Activated CD8-positive, alpha-beta memory T cell treated with anti-CD3 and anti-CD28 coated beads for 48 hours (primary cell): ENCODE results near the gene ELANE.
A peak's percentile ranks its signal among the peaks of the same experiment; 100 is the strongest.

Experiments
- DNase-seq, 3 experiments: peaks; one replicate each; pipeline ENCODE4 v3.0.0-alpha.2; 2020; ENCODE audit warnings: low read depth in 2 of 3, low spot score in 2 of 3

ELANE gene

DNA sequence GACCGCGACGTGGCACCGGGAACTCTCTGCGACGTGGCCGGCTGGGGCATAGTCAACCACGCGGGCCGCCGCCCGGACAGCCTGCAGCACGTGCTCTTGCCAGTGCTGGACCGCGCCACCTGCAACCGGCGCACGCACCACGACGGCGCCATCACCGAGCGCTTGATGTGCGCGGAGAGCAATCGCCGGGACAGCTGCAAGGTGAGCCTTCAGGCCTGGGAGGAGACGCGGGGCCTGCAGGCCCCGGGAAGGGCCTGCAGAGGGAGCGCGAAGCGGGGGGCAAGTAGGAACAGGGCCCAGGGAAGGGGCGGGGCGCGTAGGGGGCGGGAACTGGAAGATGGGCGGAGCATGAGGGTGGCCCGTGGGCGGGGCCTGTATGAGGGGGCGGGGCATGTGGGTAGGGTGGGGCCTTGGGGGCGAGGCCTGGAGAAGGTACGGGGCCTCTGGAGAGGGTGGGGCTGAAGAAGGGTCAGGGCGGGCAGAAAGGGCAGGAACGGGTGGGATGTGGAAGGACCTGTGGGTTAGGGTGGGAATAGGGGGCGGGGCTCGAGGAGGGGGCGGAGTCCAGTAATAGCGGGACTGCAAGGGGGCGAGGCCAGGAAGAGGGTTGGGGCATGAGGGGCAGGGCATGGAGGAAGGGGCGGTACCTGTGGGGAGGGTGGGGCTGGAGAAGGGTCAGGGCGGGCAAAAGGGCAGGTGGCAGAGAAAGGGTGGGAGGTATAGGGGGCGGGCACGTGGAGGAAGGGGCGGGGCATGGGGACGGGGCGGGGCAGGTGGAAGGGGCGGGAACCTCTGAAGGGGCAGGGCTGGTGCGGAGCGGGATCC, 9.9 kb downstream of the ELANE start:
- peak; percentile 35 to 72 (median 66) for DNase-seq

DNA sequence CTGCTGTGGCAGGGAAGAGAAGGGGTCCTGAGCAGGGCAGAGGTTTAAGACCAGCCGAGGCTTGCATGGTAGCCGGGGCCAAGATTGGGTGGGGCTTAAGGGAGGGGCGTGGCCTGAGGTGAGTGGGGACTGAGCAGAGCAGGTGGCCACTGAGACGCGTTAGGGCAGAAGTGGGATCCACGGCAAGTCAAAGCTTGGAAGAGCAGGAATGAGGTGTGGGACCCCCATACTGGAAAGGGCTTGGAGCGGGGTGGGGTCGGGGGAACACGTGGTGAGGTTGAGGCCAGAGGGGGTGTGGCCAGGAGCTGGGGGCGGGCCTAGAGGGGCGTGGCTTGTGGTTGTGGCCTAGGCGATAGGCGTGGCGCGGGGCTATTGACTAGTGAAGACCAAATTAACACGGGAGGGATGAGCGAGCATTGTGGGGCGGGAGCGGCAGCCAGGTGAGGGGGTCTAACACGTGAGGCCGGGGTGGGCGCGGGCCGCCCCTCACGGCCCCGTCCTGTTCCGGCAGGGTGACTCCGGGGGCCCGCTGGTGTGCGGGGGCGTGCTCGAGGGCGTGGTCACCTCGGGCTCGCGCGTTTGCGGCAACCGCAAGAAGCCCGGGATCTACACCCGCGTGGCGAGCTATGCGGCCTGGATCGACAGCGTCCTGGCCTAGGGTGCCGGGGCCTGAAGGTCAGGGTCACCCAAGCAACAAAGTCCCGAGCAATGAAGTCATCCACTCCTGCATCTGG, 10.6 kb downstream of the ELANE start:
- peak; percentile 25 to 63 (median 49) for DNase-seq

DNA sequence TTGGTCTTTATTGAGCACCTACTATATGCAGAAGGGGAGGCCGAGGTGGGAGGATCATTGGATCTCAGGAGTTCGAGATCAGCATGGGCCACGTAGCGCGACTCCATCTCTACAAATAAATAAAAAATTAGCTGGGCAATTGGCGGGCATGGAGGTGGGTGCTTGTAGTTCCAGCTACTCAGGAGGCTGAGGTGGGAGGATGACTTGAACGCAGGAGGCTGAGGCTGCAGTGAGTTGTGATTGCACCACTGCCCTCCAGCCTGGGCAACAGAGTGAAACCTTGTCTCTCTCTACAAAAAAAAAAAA, 11.2 kb downstream of the ELANE start:
- DNase-seq: no peak

DNA sequence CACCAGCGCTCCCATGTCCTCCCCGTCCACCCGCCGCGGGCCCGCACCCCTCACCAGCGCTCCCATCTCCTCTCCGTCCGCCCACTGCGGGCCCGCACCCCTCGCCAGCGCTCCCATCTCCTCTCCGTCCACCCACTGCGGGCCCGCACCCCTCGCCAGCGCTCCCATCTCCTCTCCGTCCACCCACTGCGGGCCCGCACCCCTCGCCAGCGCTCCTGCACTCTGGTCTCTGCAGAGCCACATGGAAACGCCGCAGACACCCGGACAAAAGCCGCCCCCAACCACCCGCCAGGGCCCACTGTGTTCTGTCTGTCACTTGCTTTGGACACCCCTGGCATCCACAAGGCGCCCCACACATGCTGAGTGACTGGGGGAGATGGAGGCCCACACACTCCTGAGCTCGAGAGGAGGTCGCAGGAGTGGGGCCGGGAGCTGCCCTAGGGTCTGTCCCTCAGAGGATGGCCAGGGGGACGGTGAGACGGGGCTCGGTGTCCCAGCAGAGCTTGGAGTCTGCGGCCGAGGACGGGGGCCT, 14.7 kb downstream of the ELANE start:
- DNase-seq: no peak

DNA sequence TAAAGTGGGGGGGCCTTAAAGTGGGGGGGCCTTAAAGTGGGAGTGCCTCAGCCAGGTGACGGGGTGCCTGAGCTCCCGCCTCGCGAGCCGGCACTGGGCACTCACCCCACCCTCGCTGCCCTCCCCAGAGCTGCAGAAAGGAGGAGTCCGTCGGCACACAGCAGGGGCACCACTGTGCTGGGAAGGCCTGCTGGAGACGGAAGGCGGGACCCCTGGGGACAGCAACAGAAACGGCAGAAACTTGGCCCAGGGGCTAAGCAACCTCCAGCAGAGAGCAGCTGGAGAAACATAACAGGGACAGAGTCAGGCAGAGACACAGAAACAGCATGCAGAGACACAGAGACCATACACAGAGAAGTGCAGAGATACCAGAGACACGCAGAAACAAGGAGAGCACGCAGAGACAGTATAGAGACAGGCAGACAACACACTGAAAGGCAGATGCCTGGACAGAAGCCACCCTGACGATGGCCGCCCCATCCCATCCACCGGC, 15.2 kb downstream of the ELANE start:
- DNase-seq: no peak

DNA sequence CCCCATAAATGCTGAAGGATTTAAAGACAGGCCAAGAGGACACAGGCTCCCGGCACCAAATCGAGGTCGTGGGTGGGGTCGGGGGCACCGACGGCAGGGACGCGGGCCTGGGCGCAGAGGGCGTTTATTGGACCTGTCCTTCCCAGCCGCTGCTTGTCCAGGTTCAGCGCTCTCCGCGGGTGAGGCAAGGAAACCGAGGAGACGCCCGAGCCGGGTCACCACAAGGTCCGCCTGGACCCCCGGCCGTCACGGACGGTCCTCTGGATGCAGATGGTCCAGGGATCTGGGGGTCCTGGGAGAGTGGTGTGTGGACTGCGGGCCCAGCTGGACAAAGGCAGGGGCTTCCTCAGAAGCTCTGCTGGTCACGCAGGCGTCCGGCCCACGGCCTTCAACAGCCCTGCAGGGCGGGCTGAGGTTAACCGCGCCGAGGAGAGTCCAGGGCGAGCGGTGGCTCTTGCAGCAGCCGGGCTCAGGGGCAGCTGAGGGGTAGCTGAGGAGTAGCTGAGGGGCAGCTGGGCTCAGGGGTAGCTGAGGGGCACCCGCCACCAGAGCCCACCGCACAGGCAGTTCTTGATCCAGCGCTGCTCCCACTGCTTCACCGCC, 15.9 kb downstream of the ELANE start:
- no peak for DNase-seq

DNA sequence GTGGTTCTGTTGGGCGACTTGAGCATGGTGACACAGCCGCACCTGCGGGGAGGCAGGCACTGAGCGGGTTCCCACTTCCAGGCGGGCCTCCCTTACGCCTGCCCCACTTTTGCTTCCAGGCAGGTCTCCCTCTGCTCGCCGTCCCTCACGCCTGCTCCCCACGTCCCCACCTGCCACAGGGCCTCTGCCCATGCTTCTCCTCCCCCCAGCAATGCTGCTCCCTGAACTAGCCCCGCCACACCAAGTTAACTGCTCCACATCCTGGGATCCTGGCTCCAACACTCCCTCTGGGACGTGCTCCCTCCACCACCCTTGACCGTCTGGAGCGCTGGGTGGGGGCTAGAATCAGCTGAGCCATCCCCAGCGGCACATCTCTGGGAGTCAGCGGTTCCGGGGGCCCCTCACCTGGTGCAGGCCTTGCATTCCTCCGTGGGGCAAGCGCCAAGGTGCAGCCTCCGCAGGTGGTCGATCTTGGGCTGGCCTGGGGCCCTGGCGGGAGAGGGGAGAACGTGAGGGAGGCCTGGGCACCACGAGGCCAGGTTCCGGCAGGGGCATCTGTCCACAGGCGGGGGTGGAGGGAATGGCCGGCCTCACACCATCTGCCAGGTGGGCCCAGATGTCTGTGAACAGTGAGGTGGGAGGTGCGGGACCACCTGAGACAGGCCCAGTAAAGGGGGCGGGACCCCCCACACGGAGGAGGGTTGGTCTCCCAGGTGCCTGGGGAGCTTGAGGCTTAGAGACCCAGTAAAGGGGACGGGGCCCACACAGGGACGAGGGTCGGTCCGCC, 16.5 kb downstream of the ELANE start:
- DNase-seq: no peak

DNA sequence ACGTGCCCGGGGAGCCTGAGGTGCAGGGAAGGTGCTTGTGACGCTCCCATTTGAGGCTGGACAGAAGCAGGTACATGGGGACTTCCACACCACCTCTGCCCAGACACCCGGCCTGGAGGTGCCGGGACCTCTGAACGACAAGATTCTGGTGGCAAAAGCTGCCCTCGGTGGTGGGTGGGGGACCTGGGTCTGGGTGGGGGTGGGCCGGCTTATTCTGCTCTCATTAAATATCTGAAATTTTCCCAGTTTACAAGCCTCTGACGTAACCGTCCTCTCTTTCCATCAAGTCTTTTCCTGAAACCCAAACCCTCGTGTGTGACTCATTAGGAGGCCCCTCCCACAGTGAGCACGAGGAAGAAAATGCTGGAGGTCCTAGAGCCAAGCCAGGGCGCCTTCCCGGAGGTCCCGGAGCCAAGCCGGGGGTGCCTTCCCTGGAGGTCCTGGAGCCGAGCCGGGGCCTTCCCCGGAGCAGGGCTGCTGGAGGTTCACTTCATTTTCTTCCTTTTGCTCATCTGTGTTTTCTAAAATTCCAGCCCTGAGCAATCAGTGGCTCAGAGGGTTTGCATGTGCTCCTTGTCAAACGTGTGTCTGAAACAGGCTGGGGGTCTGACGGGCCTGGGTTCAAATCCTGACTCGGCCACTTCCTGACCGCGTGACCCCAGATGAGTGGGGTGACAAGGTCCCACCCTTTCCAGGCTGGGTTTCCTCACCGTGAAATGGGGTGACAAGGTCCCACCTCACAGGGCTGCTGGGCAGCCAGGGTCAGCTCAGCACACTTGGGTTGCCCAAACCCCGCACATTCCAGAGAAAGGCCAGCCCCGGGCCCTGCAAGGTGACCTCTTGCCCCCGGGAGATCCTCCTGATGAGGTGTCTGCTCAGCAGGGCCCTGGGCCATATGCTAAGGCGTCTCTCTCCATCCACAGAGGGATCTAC, 17.4 kb downstream of the ELANE start:
- no peak for DNase-seq

DNA sequence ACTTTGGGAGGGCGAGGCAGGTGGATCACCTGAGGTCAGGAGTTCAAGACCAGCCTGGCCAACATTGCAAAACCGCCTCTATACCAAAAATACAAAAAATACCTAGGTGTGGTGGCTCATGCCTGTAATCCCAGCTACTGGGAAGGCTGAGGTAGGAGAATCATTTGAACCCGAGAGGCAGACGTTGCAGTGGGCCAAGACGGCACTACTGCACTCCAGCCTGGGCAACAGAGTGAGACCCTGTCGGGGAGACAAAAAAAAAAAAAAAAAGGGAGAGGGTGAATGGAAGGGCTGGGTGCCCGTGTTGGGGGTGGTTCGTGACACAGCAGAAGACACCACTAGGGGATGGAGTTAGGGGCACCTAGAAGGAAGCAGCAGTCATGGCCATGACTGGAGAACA, 18.2 kb downstream of the ELANE start:
- DNase-seq: no peak

DNA sequence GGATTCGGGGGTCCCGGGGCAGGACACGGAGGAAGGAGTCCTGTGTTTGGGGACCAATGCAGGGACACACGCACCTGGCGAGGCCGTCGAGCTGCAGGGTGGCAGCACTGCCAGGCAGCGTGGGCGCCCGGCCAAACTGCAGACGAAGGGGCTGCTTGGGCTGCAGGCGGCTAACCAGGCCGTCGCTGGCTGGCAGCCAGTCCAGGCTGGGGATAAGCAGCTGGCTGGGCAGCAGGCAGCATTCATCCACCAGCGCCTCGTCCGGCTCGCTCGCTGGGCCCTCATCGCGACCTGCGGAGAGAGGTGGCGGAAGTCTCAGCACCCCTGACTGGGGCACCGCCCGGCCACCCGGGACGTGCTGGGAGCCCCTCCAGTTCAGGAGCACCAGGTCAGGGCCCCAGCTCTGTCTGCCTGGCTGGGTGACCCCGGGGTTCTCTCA, 18.9 kb downstream of the ELANE start:
- no peak for DNase-seq

DNA sequence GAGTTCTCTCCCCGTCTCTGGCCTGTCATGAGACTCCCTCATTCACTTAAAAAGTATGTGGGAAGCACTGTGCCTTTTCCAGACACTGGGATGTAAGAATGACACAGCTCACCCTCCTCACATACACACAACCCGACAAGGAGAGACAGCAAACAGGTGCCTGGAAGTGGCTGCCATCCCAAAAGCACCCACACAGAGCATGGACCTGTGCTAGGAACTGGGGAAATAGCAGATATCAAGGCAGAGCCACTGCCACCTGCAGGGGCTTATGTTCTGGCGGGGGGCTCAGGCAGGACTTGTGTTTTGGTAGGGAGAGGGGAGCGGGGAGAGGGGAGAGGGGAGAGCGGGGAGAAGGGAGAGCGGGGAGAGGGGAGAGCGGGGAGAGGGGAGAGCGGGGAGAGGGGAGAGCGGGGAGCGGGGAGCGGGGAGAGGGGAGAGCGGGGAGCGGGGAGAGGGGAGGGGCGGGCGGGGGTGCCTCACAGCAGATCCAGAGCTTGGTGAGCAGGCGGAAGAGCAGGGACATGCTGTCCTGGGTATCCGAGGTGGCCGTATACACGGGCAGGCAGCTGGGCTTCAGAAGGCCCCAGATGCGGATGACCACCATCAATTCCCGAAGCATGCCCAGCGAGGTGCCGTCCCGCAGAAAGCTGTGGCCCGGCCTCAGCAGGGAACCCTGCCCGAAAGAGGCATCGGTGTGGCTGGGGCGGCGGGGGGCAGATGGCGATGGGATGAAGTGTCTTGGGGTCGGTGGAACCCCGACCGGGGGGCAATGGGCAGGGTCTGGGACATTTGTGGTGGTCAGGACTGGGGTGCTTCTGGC, 19.6 kb downstream of the ELANE start:
- DNase-seq: no peak

DNA sequence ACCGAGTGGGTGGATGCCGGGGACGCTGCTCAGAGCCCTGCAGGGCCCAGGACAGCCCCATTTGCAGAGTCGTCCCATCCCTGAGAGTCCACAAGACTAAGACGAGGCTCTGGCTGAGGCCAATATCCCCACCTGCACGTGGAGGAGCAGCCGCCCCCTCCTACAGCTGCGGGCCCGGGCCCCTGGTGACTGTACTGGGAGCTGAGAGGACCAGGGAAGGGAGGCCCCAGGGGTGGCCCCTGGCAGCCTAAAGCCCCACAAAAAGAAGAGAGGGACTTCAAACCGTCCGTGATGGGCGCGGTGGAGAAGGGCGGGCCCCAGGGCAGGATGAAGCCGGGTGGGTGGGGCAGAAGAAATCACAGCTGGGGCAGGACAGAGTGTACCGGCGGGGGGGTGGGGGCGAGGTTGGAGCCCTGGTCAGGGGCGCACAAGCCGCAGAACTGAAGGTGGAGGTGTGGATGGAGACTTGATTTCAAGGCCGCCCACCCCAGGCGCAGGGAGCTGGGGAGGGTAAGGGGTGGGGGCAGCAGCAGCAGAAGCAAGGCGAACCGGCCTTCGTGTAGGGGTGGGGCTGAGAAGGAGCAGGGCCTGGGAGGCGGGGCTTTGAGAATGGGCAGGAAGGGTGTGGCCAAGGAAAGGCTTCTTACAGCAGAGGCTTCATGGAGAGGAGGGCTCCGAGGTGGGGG, 20.3 kb downstream of the ELANE start:
- DNase-seq: peak in 2 of 3 experiments; percentile 51 to 56

DNA sequence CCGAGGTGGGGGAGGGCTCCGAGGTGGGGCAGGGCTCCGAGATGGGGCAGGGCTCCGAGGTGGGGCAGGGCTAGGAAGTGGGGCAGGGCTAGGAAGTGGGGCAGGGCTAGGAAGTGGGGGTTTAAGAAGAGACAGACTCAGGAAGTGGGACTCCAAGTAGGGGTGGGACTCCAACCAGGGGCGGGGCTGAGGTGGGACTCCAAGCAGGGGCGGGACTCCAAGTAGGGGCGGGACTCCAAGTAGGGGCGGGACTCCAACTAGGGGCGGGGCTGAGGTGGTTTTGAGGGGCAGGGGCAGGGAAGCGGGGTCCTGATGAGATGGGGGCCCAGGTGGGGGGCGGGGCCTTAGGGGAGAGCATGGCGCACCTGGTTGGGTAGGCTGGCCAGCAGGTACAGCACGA, 21.0 kb downstream of the ELANE start:
- peak in 1 of 3 experiments; percentile 44 for DNase-seq

DNA sequence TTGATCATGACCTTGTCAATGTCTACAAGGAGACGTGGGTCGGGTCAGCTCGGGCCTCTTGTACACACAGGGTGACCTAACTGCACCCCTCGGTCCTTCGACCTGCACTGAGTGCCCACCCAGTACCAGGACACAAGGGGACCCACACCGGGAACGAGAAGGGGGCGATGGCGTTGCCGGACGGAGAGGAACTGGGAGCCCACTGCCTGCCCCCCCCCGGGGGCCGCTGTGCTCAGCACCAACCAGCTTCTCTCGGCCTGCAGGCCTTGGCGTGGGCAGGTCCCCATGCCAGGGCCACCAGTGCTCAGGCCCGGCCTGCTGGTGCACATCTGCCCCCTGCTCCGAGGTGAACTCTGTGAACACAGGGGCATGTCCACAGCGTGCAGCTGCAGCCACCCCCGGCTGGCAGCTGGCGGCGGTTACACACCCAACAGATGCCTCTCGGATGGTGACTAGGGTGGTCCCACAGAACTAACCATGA, 21.5 kb downstream of the ELANE start:
- no peak for DNase-seq

DNA sequence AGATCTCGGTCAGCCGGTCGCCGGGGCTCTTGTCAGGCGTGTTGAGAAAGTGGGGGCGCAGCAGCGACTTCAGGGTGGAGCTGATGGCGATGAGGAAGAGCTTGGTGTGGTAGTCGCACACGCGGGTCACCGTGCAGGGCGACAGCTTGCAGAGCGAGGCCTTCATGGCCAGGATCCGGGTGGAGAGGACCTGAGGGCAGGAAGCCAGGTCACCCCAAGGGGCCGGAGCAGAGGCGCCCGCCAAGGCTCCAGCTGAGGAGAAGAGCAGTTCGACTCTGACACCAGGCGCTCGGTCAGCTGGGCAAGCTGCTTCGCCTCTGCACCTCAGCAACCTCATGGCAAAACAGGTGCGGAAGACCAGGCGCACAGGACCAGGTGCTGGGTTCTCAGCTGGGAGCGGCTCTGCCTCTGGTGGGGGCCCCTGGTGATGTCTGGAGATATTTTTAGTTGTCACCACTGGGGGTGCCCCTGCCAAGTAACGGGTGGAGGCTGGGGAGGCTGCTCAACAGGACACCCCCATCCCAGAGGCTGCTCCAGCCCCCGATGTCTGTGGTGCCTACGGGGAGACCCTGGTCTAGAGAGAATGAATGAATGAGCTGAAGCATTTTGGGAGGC, 23.3 kb downstream of the ELANE start:
- DNase-seq: no peak

DNA sequence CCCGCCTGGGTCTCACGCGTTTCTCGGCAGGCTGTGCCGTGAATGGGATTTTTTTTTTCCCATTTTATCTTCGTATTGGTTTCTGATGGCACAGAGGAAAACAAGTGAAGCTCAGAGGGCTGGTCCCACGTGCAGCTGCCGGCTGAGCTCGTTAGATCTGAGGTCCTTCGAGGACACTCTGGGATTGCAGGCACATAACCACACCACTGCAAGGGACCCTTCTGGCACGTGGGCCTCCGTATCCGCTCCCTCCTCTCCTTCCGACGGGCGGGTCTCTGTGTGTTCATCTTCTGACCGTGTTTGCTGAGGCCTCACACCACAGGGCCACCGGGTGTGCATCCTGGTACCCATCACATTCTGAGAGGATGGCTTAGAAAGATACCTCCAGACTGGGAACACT, 24.0 kb downstream of the ELANE start:
- no peak for DNase-seq

DNA sequence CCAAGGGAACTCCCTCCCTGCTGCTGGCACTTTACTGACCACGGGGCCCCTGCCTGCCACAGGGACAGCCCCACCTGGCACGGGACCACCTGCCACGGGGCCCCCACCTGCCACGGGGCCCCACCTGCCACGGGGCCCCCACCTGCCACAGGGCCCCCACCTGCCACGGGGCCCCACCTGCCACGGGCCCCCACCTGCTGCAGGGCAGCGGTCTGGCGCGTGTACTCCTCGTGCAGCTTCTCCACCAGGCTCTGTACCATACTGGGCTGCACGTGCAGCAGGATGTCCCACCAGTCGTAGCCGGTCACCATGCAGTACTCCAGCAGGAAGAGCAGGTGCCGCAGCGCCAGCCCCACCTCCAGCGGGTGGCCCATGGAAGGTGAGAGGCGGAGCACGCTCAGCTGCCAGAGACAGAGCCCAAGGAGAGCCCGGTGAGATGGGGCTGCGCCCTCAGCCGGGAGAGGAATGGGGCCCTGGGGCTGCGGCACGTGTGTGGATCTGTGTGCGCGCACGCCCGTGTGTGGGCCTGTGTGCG, 24.7 kb downstream of the ELANE start:
- no peak for DNase-seq
